Tibial artery (tissue), 4 donors: ENCODE data around the gene FAM161B.
"Not testable (repeated sequence)": the region's sequence is repeated elsewhere in the genome, so short reads cannot be mapped to it uniquely, and the experiment has no call there.

Source experiments
- DNase-seq, 2 donors: peaks; one replicate each; pipeline ENCODE4 v3.0.0-alpha.2; 2019
- H3K27ac ChIP-seq, 2 donors: fragments of 200-600 bp; sonication (generic) in 1 of 2; 1 replicate in 1 of 2; 2 replicates in 1 of 2; pipeline ENCODE4 v1.5.1; 2018 to 2019; ENCODE audit warnings: mild to moderate bottlenecking in 1 of 2
- H3K27me3 ChIP-seq, 2 donors: fragments of 200-600 bp; sonication (generic) in 1 of 2; one replicate each; pipeline versions ENCODE4 v1.5.1 to v1.6.0; 2016 to 2019
- H3K36me3 ChIP-seq, 3 donors: fragments of 200-600 bp; sonication (generic) in 2 of 3; one replicate each; pipeline ENCODE4 v1.5.1; 2016 to 2019; ENCODE audit warnings: mild to moderate bottlenecking in 2 of 3
- H3K4me1 ChIP-seq, 4 donors: fragments of 200-600 bp; sonication (generic) in 2 of 4; 1 replicate in 3 of 4; 2 replicates in 1 of 4; pipeline ENCODE4 v1.5.1; 2016 to 2019
- H3K4me3 ChIP-seq, 2 donors: fragments of 200-600 bp; sonication (generic) in 1 of 2; 1 replicate in 1 of 2; 2 replicates in 1 of 2; pipeline ENCODE4 v1.5.1; 2018 to 2019; ENCODE audit warnings: mild to moderate bottlenecking in 2 of 2
- H3K9me3 ChIP-seq, 3 donors: fragments of 200-600 bp; sonication (generic) in 1 of 3; one replicate each; pipeline ENCODE4 v1.5.1; 2016 to 2019
- intact Hi-C: fragments of 100-400 bp; cut with DNase I; formaldehyde crosslinking; loops from one replicate; pipeline ENCODE4 v1.15.0; 2023; ENCODE audit warnings: low total_unique reads
- TF ChIP-seq, protein P1 (sequence below), 2 experiments: fragments of 200-600 bp in 1 of 2; fragments of 450-650 bp in 1 of 2; IDR thresholded peaks; one replicate each; pipeline ENCODE4 v1.5.1; 2017 to 2019; ENCODE audit warnings: antibody characterized with exemption in 2 of 2, mild to moderate bottlenecking in 1 of 2, moderate library complexity in 1 of 2

Gene FAM161B

DNA sequence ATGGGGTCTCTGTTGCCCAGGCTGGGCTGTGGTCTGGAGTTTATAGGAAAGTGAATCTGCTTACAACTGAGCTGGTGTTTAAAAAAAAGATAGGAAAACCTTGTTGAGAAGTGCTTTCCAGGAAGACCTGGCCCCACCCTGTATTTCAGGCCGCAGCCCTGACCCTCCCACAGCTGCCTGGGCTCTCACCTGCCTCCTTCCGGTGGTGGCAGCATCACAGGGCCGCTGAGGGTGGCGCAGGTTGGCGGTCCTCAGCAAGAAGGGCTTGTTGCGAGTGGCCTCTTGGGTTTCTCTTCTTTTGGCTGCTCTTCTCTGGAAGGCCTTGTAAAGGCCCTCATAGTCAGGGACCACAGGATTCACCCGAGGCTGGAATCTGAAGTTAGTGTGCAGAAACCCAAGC is 7.7 kb downstream of the FAM161B start:
- peak overlapping the region in 1 of 2 donors; percentile 14 for H3K27ac ChIP-seq
- DNase-seq: no peak
- TF ChIP-seq, protein P1, sequence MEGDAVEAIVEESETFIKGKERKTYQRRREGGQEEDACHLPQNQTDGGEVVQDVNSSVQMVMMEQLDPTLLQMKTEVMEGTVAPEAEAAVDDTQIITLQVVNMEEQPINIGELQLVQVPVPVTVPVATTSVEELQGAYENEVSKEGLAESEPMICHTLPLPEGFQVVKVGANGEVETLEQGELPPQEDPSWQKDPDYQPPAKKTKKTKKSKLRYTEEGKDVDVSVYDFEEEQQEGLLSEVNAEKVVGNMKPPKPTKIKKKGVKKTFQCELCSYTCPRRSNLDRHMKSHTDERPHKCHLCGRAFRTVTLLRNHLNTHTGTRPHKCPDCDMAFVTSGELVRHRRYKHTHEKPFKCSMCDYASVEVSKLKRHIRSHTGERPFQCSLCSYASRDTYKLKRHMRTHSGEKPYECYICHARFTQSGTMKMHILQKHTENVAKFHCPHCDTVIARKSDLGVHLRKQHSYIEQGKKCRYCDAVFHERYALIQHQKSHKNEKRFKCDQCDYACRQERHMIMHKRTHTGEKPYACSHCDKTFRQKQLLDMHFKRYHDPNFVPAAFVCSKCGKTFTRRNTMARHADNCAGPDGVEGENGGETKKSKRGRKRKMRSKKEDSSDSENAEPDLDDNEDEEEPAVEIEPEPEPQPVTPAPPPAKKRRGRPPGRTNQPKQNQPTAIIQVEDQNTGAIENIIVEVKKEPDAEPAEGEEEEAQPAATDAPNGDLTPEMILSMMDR (IDR thresholded peaks at IDR 0.05): no peak
- H3K4me3 ChIP-seq: no peak overlapping the region
- no peaks in the 10 kb centered on the region for H3K27me3 ChIP-seq
- no peaks in the 10 kb centered on the region for H3K9me3 ChIP-seq
- H3K36me3 ChIP-seq: peaks cover 27 to 88% (median 48%) of the 10 kb centered on the region in 3 donors
- intact Hi-C loops: no loop called here
- peaks cover 0 to 4% (median 0%) of the 10 kb centered on the region in 4 donors for H3K4me1 ChIP-seq

DNA sequence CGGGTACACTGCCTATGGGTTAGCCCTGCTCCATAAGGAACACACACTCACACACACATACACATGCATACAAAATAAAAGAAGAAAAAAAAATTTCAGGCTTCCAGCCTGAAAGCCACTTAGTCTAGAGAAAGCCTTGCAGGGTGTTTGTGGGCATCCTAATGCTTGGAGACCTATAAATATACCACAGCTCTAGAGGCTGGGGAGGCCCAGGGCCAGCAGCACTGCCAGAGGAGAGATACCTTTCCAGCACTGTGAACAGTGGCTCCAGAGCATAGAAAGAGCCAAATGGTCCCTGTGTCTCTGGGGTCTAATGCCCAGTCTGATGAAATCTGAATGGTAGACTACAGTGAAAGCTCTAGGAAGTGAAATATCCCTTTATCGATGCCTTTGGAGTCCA is 12.9 kb downstream of the FAM161B start:
- no peak overlapping the region for H3K27ac ChIP-seq
- TF ChIP-seq, protein P1 (IDR thresholded peaks at IDR 0.05): no peak
- no peaks in the 10 kb centered on the region for H3K9me3 ChIP-seq
- no peaks in the 10 kb centered on the region for H3K27me3 ChIP-seq
- H3K36me3 ChIP-seq: peaks cover 40 to 100% (median 63%) of the 10 kb centered on the region in 3 donors
- intact Hi-C loops: no loop called here
- no peak for DNase-seq
- H3K4me1 ChIP-seq: no peaks in the 10 kb centered on the region
- H3K4me3 ChIP-seq: no peak overlapping the region

DNA sequence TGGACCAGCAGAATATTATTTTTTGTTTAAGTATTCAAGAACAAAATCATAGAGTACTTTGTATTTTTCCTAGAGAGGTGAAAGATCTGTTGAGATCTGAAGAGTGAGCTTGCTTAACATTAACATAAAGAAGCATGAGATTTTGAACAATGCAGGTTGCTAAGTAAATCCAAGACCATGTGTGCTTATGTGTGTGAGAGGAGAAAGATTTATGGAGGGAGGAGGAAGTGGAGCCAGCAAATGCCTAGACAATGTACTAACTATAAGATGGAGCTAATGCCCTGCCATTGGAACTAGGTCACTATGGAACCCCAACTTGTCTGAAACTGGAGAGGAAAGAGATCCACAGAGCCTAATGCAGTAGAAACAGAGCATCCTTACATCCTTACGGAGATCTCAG is 13.3 kb downstream of the FAM161B start:
- intact Hi-C loops: no loop called here
- Histone ChIP-seq H3K36me3 (peaks cover 42 to 100% (median 68%) of the 10 kb centered on the region in 3 donors), H3K4me3 (no peak overlapping the region), H3K4me1 (no peaks in the 10 kb centered on the region), H3K27me3 (no peaks in the 10 kb centered on the region), H3K9me3 (no peaks in the 10 kb centered on the region), H3K27ac (no peak overlapping the region)
- DNase-seq: no peak
- TF ChIP-seq, protein P1 (IDR thresholded peaks at IDR 0.05): no peak

DNA sequence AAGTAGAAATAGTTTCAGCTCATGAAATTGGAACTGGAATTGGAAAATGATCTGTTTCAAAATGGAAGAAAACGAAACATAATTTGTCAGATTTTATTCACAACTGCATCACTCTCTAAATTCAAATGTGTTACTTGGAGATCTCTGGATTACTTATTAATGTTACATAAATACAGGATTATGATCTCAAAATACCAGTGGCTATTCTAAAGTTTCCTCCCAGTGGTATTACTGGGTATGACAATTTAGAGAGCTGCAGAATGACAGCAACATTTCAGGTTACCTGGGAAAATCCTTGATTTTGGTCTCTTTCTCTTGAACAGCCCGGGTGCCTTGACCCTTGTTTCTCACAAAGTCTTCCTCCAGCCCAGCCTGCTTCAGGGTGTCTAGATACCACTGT is 14.2 kb downstream of the FAM161B start:
- Histone ChIP-seq H3K36me3 (peaks cover 43 to 100% (median 75%) of the 10 kb centered on the region in 3 donors), H3K4me3 (no peak overlapping the region), H3K27ac (no peak overlapping the region), H3K9me3 (no peaks in the 10 kb centered on the region), H3K27me3 (no peaks in the 10 kb centered on the region), H3K4me1 (no peaks in the 10 kb centered on the region)
- TF ChIP-seq, protein P1 (IDR thresholded peaks at IDR 0.05): no peak
- intact Hi-C loops: no loop called here
- no peak for DNase-seq

DNA sequence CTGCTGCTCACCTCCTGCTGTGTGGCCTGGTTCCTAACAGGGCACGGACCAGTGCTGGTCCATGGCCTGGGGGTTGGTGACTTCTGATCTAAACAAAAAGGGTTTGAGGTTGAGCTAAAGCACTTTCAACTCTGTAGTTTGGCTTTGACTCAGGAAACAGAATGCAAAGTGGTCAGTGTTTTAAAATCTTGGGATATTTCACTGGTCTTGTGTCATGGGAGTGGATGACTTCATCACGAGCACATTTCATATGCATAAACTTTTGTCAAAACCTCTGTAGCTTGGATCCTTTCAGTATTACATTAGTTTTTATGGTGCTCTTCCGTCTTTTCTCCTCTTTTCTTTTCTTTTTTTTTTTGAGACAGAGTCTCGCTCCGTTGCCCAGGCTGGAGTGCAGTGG is 25.6 kb downstream of the FAM161B start:
- Histone ChIP-seq H3K27me3 (no peaks in the 10 kb centered on the region), H3K4me3 (no peak overlapping the region), H3K9me3 (no peaks in the 10 kb centered on the region), H3K27ac (no peak overlapping the region), H3K4me1 (no peaks in the 10 kb centered on the region), H3K36me3 (peaks cover 72 to 95% (median 85%) of the 10 kb centered on the region in 3 donors)
- intact Hi-C loops: no loop called here
- TF ChIP-seq, protein P1 (IDR thresholded peaks at IDR 0.05): no peak
- no peak for DNase-seq

DNA sequence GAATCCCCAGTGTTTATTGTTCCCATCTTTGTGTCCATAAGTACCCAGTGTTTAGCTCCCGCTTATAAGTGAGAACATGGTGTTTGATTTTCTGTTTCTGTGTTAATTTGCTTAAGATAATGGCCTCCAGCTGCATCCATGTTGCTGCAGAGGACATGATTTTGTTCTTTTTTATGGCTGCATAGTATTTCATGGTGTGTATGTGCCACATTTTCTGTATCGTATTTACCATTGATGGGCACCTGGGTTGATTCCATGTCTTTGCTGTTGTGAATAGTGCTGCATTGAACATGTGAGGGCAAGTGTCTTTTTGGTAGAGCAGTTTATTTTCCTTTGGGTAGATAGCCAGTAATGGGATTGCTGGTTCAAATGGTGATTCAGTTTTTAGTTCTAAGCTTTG is 30.4 kb downstream of the FAM161B start:
- DNase-seq, H3K4me1 ChIP-seq, intact Hi-C loops, H3K9me3 ChIP-seq, H3K27ac ChIP-seq, H3K27me3 ChIP-seq, H3K4me3 ChIP-seq: not testable (repeated sequence)
- peaks cover 44 to 89% (median 69%) of the 10 kb centered on the region in 3 donors for H3K36me3 ChIP-seq
